HG03095 (cell line): Measurements from ENCODE around the gene MAP1B.
"Not testable (repeated sequence)": the region's sequence is repeated elsewhere in the genome, so short reads cannot be mapped to it uniquely, and the experiment has no call there.

Experiments used
- ATAC-seq: cut with Tn5 transposase; IDR thresholded peaks from one replicate; pipeline ENCODE4 v1.9.1; 2021; ENCODE audit warnings: moderate library complexity; ENCODE audit not compliant: unreplicated experiment

The MAP1B gene

GRCh38 chr5:72107131-72107900, at the start of gene MAP1B:
Gene MAP1B, plus strand, starts transcription at chr5:72107475. Its CDS starts 57 bp downstream, at chr5:72107532.
- ATAC-seq = no peak

DNA sequence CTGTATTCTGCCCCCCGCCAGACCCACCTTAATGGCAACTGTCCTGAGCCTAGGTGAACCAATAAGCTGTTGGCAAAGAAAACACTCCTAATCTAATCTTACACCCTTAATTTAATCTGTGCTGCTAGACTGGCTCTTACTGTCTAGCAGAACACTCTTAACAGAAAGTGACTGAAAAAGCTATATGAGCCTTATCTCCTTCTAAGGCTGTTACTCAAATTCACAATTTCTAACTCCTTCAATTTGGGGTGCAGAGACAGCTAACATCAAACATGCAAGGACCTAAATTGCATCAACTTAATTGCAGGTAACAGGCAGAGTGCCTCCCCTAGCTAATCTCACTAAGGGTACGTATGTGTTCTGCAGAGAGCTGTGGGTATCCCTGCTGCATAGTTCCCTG, 49.5 kb upstream of the MAP1B start:
- no peak for ATAC-seq

DNA sequence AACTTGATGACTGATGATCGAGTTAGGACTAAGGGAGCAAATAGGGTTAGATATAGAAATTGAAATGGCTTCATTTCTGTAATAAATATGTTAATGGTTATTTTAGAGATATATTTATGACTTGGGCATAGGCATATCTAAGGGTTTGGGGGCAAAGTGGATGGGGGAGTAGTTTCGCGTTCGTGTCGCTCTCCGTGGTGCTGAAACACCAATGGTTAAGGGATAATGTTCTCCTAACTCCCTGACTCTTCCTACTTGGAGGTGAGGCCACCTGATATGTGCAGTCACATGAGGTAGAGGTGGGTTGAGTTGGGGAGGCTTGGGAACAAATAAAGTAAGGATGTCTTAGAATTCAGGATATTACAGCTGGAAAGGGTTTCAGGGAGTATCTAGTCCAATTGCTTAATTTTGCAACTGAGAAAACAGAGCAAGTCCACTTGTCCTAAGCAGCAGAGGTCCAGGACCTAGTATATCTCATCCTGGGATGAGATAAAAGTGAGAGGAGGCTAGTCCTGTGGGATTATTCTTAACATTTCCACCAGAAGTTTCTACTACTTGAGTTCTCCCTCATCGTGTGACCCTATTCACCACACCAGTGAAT, 44.0 kb upstream of the MAP1B start:
- no peak for ATAC-seq

DNA sequence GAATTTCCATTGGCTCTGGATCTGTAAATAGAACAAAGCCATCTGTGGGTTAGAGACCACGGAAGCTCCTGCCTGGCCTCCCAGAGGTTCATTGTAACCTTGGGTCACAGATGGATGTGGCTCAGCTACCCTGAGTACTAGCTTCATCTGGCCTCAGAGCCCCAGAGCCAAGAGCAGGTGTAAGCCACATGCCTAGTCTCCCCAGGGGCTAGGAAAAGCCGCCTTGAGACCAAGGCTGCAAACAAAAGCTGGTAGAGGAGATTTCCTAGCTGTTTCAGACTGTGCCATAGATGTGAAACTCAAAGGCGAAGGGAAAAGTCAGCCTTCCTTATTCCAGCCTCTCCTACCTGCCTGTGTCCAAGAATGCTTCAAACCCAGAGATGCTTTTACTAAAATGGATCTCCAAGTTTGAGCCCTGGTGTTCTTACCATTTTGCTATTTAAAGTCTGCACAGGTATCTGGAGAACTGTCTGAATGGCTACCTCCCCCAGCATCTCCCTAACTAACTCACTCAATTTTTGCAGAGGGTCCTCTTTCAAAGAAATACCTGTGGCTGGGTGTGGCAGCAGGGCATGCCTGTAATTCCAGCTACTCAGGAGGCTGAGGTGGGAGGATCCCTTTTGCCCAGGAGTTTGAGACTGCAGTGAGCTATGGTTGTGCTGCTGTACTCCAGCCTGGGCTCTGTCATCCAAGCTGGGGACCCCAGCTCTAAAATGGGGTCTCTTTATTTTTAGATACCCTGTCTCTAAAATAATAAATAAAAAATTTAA, 42.3 kb upstream of the MAP1B start:
- no peak for ATAC-seq

GRCh38 chr5:72065751-72066255, 41.5 kb upstream of the MAP1B start:
- no peak for ATAC-seq

DNA sequence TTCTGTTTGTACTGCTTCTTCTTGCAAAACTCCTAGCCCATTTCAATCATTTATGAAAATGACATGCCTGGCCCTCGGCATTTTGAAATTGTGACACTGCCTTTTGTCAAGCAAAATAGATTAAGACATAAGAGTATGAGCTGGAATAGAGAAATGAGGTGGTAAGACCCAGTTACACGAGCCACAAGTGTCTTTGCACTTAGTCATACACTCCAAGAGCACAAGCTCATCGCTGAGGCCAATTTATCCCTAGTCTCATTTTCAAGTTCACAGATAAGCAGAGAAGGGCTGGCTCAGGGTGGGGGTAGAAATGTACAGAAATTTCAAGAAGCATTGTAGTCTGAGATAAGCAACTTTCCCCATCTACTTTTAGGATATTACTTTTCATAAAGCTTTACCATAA, 40.6 kb upstream of the MAP1B start:
- ATAC-seq = no peak

- no peak for ATAC-seq
These were observed 39.4 kb upstream of the MAP1B start for GRCh38 chr5:72067682-72068470.

DNA sequence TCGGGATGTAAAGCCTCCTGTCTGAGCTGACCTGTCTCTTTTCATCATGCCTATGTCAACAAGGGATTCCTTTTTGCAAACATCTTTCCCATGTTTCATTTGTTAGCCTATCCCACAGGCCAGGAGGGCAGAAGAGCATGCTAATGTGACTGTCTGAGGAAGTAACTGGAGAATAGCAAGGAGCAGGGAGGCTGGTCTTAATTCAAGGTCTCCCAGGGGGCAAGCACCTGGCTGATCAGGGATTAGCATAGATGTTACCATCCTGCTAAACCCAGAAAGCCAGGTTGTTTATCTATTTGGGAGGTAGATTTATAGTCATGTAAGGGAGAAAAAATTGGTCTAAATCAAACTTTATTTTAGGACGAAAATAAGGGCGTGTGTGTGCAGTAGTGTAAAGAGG, 36.7 kb upstream of the MAP1B start:
- no peak for ATAC-seq

- ATAC-seq = no peak
These were observed 35.4 kb upstream of the MAP1B start for GRCh38 chr5:72071906-72072305.

DNA sequence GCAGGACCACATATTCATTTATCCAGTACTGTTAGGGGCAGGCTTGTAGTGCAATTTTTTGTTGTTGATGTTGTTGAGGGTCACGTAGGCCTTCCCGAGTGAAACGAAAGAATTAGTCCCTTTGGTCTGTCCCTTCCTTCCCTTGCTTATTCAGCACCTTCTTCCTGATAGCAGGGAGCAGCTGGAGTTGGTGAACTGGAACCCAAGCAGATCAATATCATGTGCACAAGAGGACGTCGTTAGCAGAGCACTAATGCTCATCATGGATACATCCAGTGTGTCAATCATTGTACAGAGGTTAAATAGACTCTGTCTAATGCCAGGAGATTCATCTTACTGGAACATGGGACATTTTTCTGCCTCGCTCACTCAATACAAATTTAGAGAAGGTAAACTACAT, 33.0 kb upstream of the MAP1B start:
- no peak for ATAC-seq

GRCh38 chr5:72075461-72075860, 31.8 kb upstream of the MAP1B start:
- ATAC-seq = no peak

DNA sequence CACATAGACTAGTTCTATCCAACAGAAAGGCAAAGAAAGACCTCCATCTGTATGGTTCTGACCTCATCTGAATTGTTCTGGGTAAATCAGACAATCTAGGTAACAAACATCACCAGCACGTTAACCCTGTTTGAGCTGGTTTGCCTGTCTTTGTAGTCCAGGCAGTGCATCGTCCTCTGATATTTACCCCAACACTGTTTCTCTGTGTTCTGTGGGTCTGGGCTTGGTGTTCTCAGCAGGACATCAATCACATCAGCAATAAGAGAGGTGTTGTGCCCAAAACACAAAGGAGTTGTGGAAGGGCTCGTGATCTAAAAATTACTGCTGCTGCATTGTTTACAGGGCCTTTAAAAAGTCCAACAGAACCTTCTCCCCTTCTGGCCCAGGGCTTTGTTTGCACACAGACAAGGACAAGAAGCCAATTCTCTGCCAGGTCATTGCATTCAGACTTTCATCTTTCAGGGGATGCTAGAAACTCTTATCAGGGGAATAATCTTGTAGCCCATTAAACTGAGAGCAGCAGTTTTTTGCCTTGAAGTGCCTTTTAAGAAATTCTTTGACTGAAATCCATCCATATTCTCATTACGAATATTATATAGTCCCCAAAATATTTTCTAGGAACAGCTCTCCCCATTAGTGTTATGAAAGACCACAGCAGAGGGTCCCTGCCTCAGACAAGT, 30.5 kb upstream of the MAP1B start:
- no peak for ATAC-seq

DNA sequence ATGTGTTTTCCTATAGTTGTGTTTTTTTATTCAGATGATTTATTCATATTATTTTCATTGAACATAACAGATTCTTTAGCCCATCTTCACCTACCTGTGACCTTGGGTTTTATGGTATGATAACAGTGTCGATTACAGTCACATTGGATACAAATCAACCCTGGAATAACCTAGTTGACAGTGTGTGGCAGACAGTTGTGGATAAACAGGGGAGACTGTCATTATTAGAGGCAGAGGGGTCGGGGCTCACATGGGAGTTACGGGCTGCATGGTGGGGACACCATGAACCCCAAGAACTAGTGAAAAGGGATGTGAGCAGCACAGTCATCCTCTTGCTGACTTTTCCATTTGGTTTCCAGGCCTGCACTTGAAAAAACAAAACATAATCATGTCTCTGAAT, 29.9 kb upstream of the MAP1B start:
- no peak for ATAC-seq

- ATAC-seq = no peak
These were observed 28.0 kb upstream of the MAP1B start for GRCh38 chr5:72079288-72079687.

- ATAC-seq = no peak
These were observed 25.2 kb upstream of the MAP1B start for GRCh38 chr5:72082048-72082447.

GRCh38 chr5:72084876-72085275, 22.4 kb upstream of the MAP1B start:
- ATAC-seq = no peak

GRCh38 chr5:72085319-72085718, 22.0 kb upstream of the MAP1B start:
- no peak for ATAC-seq

GRCh38 chr5:72089713-72090112, 17.6 kb upstream of the MAP1B start:
- ATAC-seq = not testable (repeated sequence)

- no peak for ATAC-seq
These were observed 15.2 kb upstream of the MAP1B start for GRCh38 chr5:72092074-72092473.

DNA sequence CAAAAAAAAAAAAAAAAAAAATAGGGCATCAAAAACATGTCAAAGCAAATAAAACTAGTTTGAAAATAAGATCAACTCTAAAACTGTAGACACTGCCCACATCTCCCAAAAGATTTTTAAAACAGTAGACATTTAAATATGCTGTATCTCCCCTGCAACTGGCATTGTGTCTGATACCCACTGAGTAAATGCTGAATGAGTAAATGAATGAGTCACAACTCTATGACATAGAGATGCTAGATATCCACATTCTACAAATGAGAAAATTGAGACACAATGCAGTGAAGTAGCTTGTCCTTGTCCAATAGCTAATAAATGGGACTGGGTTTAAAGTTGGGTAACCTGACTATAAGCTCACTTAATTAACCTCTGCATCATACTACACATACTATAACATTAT, 14.1 kb upstream of the MAP1B start:
- no peak for ATAC-seq
